ENCODE data around the gene FBXO30.

Gene FBXO30

DNA sequence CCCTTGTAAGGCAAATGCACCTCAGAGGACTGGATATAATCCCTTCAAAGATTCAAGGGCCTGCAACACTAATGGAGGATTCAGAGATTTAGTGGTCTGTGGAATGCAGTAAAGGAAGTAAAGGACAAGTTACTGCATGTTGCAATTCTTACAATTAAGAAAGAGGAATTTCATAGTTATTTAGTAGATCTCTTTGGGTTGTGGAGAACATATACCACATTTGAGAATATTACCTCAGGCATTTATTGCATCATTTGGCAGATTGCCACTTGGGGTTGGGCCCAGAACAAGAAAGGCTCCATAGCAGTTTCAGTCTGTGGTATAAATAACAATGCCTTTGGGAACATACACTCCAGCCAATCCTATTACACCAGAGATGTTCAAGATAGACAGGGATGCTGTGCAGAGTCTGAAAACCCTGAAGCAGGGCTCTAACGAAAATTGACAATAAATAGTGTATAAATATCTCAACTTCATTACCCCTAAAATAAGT lies 58.4 kb downstream of the FBXO30 start:
- DNase-seq (ENCODE audit: low read depth in 2 of 2, low spot score in 1 of 2): no peak

DNA sequence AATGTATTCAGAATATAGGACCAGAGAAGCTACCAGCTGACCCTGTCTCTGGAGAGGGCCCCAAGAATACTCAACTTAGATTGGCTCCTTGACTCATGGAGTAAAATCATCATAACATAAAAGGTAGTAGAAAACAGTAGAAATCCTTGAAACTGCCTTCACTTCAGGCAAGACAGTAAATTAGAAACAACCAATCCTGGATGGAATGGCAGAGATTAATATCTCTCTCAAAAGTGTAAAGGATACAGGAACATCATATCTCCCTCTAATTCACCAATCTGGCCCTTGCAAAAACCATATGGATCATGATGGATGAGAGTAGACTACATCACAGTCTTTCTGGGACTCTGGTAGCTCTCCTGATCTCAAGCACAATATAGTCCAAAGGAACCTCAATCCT lies 58.9 kb downstream of the FBXO30 start:
- DNase-seq (ENCODE audit: low read depth in 2 of 2, low spot score in 1 of 2): no peak

DNA sequence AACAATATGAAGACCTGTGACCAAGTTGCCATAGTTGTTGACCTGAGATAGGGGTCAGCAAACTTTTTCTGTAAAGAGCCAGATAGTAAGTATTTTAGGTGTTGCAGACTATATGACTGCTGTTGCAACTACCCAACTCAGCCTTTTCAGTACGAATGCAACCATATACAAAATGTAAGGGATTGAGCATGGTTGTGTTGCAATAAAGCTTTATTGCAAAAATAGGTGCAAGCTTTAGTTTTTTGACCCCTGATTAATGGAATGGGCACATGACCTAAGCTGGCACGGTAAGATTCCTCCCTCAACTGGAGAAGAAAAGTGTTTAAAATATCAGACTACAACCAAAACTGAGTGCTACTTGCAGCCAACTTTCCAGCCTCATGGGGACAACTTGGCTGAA lies 62.0 kb downstream of the FBXO30 start:
- no peak for DNase-seq (ENCODE audit: low read depth in 2 of 2, low spot score in 1 of 2)

DNA sequence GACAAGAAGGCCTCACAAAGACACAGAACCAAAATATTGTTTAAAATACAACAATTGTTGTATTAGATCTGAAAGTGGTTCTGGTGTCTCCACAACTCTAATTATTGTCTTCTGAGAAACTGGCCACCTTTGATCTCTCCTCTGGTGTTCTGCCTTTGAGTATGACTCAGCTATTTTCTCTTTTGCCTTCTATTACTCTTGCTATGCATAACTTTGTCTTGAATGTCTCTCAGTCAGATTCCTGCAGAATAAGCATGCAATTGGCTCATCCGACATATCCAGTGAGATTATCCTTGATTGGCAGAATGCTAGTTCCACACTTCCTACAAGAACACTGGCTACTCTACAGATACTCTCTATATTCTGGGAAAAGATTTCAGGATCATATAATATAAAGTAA lies 65.0 kb downstream of the FBXO30 start:
- DNase-seq (ENCODE audit: low read depth in 2 of 2, low spot score in 1 of 2): no peak

DNA sequence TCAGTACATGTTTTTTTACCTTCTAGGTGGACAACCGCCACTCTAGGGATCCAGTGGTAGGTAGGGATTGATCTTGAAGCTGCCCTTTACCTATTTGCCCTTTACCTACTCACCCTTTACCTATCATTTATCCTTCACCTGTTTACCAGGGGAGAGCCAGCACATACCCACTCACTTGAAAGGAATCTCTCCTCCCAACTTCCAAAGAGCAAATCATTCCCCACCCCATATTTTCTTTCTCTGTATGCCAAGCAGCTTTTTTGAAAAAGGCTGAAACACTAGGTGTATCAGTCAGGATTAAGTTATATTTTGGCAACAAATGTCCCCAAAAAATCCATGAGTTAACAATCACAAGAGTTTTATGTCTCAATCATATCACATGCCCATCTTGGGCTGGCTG lies 68.7 kb downstream of the FBXO30 start:
- DNase-seq (ENCODE audit: low read depth in 2 of 2, low spot score in 1 of 2): no peak

DNA sequence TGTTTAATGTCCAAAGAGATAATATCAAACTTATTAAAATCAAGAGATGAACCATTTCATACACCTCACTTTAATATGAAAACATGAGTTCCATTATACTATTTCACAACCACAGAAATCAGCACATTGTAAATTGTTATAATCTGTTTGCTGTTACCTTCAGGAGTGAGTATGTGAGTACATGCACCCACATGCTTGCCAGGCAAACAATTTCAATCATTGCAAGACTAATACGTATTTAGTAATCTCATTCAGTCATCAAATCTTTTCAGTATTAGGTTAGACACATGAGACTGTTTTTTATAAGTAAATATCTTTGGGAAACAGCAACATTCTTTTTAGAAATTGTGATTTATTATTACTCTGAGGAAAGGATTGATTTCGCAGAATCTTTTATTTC lies 70.0 kb downstream of the FBXO30 start:
- DNase-seq (ENCODE audit: low read depth in 2 of 2, low spot score in 1 of 2): no peak

Data from stimulated activated CD8-positive, alpha-beta memory T cell treated with anti-CD3 and anti-CD28 coated beads, Interleukin-4, amount 100 ng/mL, for 1 hour (primary cell).